HAP-1 (cell line): Measurements from ENCODE around the gene ZSCAN5C.
"Not testable (repeated sequence)": the region's sequence is repeated elsewhere in the genome, so short reads cannot be mapped to it uniquely, and the experiment has no call there.

Source experiments
- DNase-seq, 2 experiments: peaks; one replicate each; pipeline ENCODE4 v3.0.0-alpha.2; 2016 to 2020; ENCODE audit warnings: low spot score in 2 of 2
- H3K27me3 ChIP-seq: fragments of 250-450 bp; sonication (Bioruptor Pico); 2 replicates; pipeline ENCODE4 v1.5.1; 2020; ENCODE audit warnings: low read depth, mild to moderate bottlenecking, moderate library complexity
- H3K36me3 ChIP-seq: fragments of 250-450 bp; sonication (Bioruptor Pico); replicated peaks from 2 replicates; pipeline ENCODE4 v1.5.1; 2020; ENCODE audit warnings: mild to moderate bottlenecking
- H3K4me1 ChIP-seq: fragments of 250-450 bp; sonication (Bioruptor Pico); 2 replicates; pipeline ENCODE4 v1.5.1; 2020; ENCODE audit warnings: mild to moderate bottlenecking
- H3K4me3 ChIP-seq: fragments of 250-450 bp; sonication (Bioruptor Pico); 2 replicates; pipeline ENCODE4 v1.5.1; 2020; ENCODE audit warnings: mild to moderate bottlenecking, moderate library complexity
- H3K9me3 ChIP-seq: fragments of 250-450 bp; sonication (Bioruptor Pico); 2 replicates; pipeline ENCODE4 v1.5.1; 2020; ENCODE audit warnings: mild to moderate bottlenecking, moderate library complexity
- in situ Hi-C: fragments of 300-500 bp; cut with MboI; formaldehyde crosslinking; loops from 3 replicates; pipeline ENCODE4 v1.14.3; 2020; ENCODE audit warnings: low sequenced_read_pairs, inconsistent platforms, mixed read lengths

Gene ZSCAN5C

DNA sequence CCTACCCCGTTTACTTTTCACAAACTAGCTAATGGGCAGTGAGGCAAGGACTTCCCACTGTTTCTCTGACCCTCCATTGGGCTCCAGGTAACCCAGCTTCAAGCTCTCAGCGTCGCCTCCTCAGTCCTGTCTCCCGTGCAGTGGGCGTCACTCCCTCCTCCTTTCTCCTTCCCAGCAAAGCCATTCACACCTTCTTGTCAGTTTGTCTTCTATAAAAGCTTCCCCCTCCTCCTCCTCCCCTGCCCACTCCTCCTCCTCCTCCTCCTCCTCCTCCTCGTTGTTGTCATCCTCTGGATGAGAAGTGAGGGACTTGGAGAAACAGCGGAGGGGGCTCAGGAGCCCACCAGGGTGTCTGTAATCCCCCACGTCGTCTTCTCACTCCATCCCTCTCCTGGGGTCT, 28.0 kb upstream of the ZSCAN5C start:
- H3K27me3 ChIP-seq, result no peaks in the 10 kb centered on the region
- H3K9me3 ChIP-seq, result no peaks in the 10 kb centered on the region
- H3K4me1 ChIP-seq, result no peaks in the 10 kb centered on the region
- H3K36me3 ChIP-seq, result no peaks in the 10 kb centered on the region
- in situ Hi-C loops, result loop anchor here (10.0 kb wide), 1 partner anchor 99 kb away; no protein-coding TSS in a partner anchor
- DNase-seq, result no peak
- no peak overlapping the region for H3K4me3 ChIP-seq

- no peaks in the 10 kb centered on the region for H3K36me3 ChIP-seq
- H3K4me3 ChIP-seq, result no peak overlapping the region
- H3K27me3 ChIP-seq, result no peaks in the 10 kb centered on the region
- DNase-seq, result no peak
- no peaks in the 10 kb centered on the region for H3K9me3 ChIP-seq
- no peaks in the 10 kb centered on the region for H3K4me1 ChIP-seq
- in situ Hi-C loops, result loop anchor here (10.0 kb wide), 1 partner anchor 100 kb away; no protein-coding TSS in a partner anchor
Observed at GRCh38 chr19:56174550-56174949, 27.5 kb upstream of the ZSCAN5C start.

- DNase-seq, H3K36me3 ChIP-seq, H3K9me3 ChIP-seq, H3K27me3 ChIP-seq, H3K4me3 ChIP-seq, H3K4me1 ChIP-seq: not testable (repeated sequence)
- in situ Hi-C loops, result loop anchor here (10.0 kb wide), 1 partner anchor 101 kb away; no protein-coding TSS in a partner anchor
Observed at GRCh38 chr19:56175861-56176307, 26.2 kb upstream of the ZSCAN5C start, which contains the start of gene GALP. Gene GALP, plus strand, starts transcription at chr19:56176008. Its CDS starts 1,101 bp downstream, at chr19:56177109.

GRCh38 chr19:56176310-56176709, 25.8 kb upstream of the ZSCAN5C start:
- not testable (repeated sequence) for H3K4me3 ChIP-seq, H3K36me3 ChIP-seq, H3K27me3 ChIP-seq, H3K9me3 ChIP-seq, DNase-seq, H3K4me1 ChIP-seq
- in situ Hi-C loops, result loop anchor here (10.0 kb wide), 1 partner anchor 102 kb away; no protein-coding TSS in a partner anchor

- no peaks in the 10 kb centered on the region for H3K9me3 ChIP-seq
- in situ Hi-C loops, result loop anchor here (10.0 kb wide), 1 partner anchor 102 kb away; no protein-coding TSS in a partner anchor
- no peaks in the 10 kb centered on the region for H3K36me3 ChIP-seq
- no peaks in the 10 kb centered on the region for H3K27me3 ChIP-seq
- no peak overlapping the region for H3K4me3 ChIP-seq
- no peak for DNase-seq
- no peaks in the 10 kb centered on the region for H3K4me1 ChIP-seq
Observed at GRCh38 chr19:56176881-56177280, 25.2 kb upstream of the ZSCAN5C start.

GRCh38 chr19:56177564-56178243, 24.4 kb upstream of the ZSCAN5C start:
- Histone ChIP-seq H3K4me1 (no peaks in the 10 kb centered on the region), H3K36me3 (no peaks in the 10 kb centered on the region), H3K9me3 (no peaks in the 10 kb centered on the region), H3K4me3 (no peak overlapping the region), H3K27me3 (no peaks in the 10 kb centered on the region)
- no peak for DNase-seq
- in situ Hi-C loops, result loop anchor here (10.0 kb wide), 1 partner anchor 103 kb away; no protein-coding TSS in a partner anchor

DNA sequence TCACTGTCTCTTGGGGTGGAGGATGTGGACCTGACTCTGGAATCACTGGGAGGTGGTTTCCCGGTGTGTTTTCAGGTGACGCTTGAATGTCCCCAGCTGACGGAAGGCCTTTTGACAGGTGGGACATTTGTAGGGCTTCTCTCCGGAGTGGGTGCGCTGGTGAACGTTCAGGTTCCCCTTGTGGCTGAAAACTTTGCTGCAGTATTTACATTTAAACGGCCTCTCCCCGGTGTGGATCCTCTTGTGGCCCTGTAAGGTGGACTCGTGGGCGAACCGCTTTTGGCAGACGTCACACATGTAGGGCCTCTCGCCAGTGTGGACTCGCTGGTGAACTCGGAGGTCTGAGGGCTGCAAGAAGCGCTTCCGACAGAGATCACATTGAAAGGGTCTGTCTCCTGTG, 12.3 kb upstream of the ZSCAN5C start:
- Histone ChIP-seq H3K9me3 (no peaks in the 10 kb centered on the region), H3K4me1 (no peaks in the 10 kb centered on the region), H3K27me3 (no peaks in the 10 kb centered on the region), H3K36me3 (no peaks in the 10 kb centered on the region), H3K4me3 (no peak overlapping the region)
- no peak for DNase-seq
- in situ Hi-C loops, result no loop called here

DNA sequence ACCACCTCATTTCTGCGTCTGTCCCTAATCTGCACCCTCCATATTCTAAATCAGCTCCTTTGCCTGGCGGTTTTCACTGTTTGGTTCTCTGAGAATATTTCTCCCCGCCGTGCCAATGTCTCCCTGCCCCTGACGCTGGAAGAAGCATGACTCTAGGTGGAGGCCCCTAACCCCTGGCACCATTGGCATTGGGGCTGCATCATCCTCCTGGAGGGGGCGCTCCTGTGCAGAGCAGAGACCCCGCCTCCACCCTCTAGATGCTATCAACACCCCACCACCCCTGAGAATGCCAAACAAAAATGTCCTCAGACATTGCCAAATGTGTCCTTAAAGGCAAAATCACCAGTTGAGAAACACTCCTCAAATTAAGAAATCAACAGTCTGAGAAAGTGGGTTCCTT, 11.0 kb upstream of the ZSCAN5C start:
- in situ Hi-C loops, result no loop called here
- DNase-seq, result no peak
- no peaks in the 10 kb centered on the region for H3K9me3 ChIP-seq
- H3K27me3 ChIP-seq, result no peaks in the 10 kb centered on the region
- no peaks in the 10 kb centered on the region for H3K4me1 ChIP-seq
- no peak overlapping the region for H3K4me3 ChIP-seq
- H3K36me3 ChIP-seq, result no peaks in the 10 kb centered on the region

GRCh38 chr19:56191711-56192110, 10.4 kb upstream of the ZSCAN5C start:
- no peaks in the 10 kb centered on the region for H3K27me3 ChIP-seq
- H3K4me3 ChIP-seq, result no peak overlapping the region
- H3K9me3 ChIP-seq, result no peaks in the 10 kb centered on the region
- no peaks in the 10 kb centered on the region for H3K4me1 ChIP-seq
- no peak for DNase-seq
- H3K36me3 ChIP-seq, result no peaks in the 10 kb centered on the region
- in situ Hi-C loops, result no loop called here

GRCh38 chr19:56193981-56194640, 8.0 kb upstream of the ZSCAN5C start:
- H3K4me3 ChIP-seq, result no peak overlapping the region
- H3K9me3 ChIP-seq, result no peaks in the 10 kb centered on the region
- in situ Hi-C loops, result no loop called here
- no peaks in the 10 kb centered on the region for H3K27me3 ChIP-seq
- DNase-seq, result no peak
- no peaks in the 10 kb centered on the region for H3K4me1 ChIP-seq
- H3K36me3 ChIP-seq, result no peaks in the 10 kb centered on the region

DNA sequence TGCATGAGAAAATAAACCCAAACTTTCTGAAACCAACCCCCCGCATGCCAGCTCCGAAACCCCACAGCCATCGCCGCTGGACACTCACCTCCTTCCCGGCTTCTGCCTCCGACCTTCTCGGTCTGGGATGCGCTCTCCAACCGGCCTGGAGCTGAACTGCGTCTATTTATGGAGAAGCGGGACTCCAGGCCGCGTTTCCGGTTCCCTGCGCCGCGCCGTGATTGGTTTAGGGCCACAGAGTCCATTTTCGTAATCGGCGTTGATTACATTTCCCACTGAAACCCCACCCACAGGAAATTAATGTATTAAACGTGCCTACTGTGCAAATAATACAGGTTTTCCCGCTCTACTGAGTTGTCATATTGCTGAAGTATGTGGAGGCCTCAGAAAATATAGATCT, 4.4 kb upstream of the ZSCAN5C start, which contains the start of gene ZSCAN5B:
Gene ZSCAN5B, minus strand, starts transcription at position 138 of the 400 bp plus-strand sequence. CDS start 4,731 bp downstream, outside the sequence.
- H3K4me3 ChIP-seq, H3K9me3 ChIP-seq, DNase-seq, in situ Hi-C loops, H3K36me3 ChIP-seq, H3K27me3 ChIP-seq, H3K4me1 ChIP-seq: not testable (repeated sequence)

DNA sequence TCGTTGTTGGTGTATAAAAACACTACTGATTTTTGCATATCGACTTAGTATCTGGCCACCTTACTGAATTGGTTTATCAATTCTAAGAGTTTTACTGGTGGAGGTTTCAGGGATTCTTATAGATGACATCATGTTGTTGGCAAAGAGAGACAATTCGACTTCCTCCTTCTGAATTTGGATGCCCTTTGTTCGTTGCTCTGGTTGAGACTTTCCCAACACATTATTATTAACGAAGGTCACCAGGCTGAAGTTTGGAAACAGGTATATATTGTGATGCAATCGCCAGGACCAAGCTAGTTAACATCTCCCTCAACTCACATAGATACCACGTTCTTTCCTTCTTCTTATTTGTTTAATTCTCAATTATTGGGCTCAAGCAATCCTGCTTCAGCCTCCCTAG, 2.4 kb upstream of the ZSCAN5C start:
- no peak for DNase-seq
- Histone ChIP-seq H3K4me3 (no peak overlapping the region), H3K36me3 (no peaks in the 10 kb centered on the region), H3K9me3 (no peaks in the 10 kb centered on the region), H3K27me3 (no peaks in the 10 kb centered on the region), H3K4me1 (no peaks in the 10 kb centered on the region)
- in situ Hi-C loops, result no loop called here

DNA sequence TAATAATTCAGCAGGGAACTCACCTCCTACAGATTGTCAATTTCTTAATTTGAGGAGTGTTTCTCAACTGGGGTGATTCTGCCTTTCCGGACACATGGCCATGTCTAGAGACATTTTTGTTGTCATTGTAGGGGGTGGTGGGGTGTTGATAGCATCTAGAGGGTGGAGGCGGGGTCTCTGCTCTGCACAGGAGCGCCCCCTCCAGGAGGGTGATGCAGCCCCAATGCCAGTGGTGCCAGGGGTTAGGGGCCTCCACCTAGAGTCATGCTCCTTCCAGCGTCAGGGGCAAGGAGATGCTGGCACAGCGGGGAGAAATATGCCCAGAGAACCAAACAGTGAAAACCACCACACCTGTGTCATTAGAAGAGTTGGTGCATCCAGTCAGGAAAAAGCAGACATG, 5.5 kb downstream of the ZSCAN5C start:
- H3K4me1 ChIP-seq, H3K9me3 ChIP-seq, H3K36me3 ChIP-seq, DNase-seq, H3K4me3 ChIP-seq, H3K27me3 ChIP-seq, in situ Hi-C loops: not testable (repeated sequence)

DNA sequence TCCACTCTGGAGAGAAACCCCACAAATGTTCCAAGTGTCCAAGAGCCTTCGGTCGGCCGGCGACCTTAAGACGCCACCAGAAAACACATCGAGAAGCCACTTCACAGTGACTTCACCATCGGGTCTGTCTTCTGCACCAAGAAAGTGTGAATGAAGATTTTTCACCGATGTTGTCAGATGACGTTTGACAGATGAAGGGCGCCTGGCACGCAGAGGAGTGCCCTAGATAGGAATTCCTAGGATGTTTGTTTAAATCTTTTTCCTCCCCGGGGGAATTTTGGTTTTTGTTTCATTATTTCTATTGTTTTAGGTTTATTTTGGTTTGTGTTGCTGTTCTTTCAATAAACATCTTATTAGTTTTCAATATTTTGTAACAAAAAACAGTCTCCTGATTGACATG, 7.0 kb downstream of the ZSCAN5C start:
- no peaks in the 10 kb centered on the region for H3K4me1 ChIP-seq
- no peak for DNase-seq
- no peak overlapping the region for H3K4me3 ChIP-seq
- no peaks in the 10 kb centered on the region for H3K9me3 ChIP-seq
- no peaks in the 10 kb centered on the region for H3K27me3 ChIP-seq
- no peaks in the 10 kb centered on the region for H3K36me3 ChIP-seq
- in situ Hi-C loops, result no loop called here
